ENCODE data around the gene MKNK2.

Gene MKNK2

GRCh38 chr19:2080336-2080988 lies 29.4 kb upstream of the MKNK2 start:
- no peak for DNase-seq (ENCODE audit: low read depth)

GRCh38 chr19:2079865-2080301 lies 28.8 kb upstream of the MKNK2 start:
- no peak for DNase-seq (ENCODE audit: low read depth)

- DNase-seq (ENCODE audit: low read depth), result no peak
These were observed 28.2 kb upstream of the MKNK2 start for GRCh38 chr19:2079076-2079864.

- DNase-seq (ENCODE audit: low read depth), result no peak
These were observed 27.0 kb upstream of the MKNK2 start for GRCh38 chr19:2077833-2078619.

GRCh38 chr19:2077398-2077797 lies 26.4 kb upstream of the MKNK2 start:
- DNase-seq (ENCODE audit: low read depth), result no peak

- DNase-seq (ENCODE audit: low read depth), result no peak
These were observed 25.5 kb upstream of the MKNK2 start for GRCh38 chr19:2076526-2076944.

- no peak for DNase-seq (ENCODE audit: low read depth)
These were observed 21.9 kb upstream of the MKNK2 start for GRCh38 chr19:2072757-2073551.

GRCh38 chr19:2070986-2071673 lies 20.1 kb upstream of the MKNK2 start:
- DNase-seq (ENCODE audit: low read depth), result no peak

GRCh38 chr19:2070436-2070827 lies 19.4 kb upstream of the MKNK2 start:
- no peak for DNase-seq (ENCODE audit: low read depth)

- DNase-seq (ENCODE audit: low read depth), result no peak
These were observed 13.9 kb upstream of the MKNK2 start for GRCh38 chr19:2064788-2065524.

- no peak for DNase-seq (ENCODE audit: low read depth)
These were observed 13.3 kb upstream of the MKNK2 start for GRCh38 chr19:2064395-2064787.

- DNase-seq (ENCODE audit: low read depth), result no peak
These were observed 12.8 kb upstream of the MKNK2 start for GRCh38 chr19:2063824-2064223.

- no peak for DNase-seq (ENCODE audit: low read depth)
These were observed 11.7 kb upstream of the MKNK2 start for GRCh38 chr19:2062770-2063169.

- DNase-seq (ENCODE audit: low read depth), result no peak
These were observed 11.3 kb upstream of the MKNK2 start for GRCh38 chr19:2062389-2062729.

- DNase-seq (ENCODE audit: low read depth), result peak; percentile 98
These were observed 10.7 kb upstream of the MKNK2 start for GRCh38 chr19:2061495-2062388.

- DNase-seq (ENCODE audit: low read depth), result peak; percentile 78
These were observed 9.9 kb upstream of the MKNK2 start for GRCh38 chr19:2060884-2061494.

- peak; percentile 60 for DNase-seq (ENCODE audit: low read depth)
These were observed 8.6 kb upstream of the MKNK2 start for GRCh38 chr19:2059422-2060201.

Data from iris pigment epithelial cell (primary cell).